Omental fat pad (tissue), 4 donors: ENCODE data around the gene TBC1D5. TPM values are rescaled to one million over a fixed set of nuclear protein-coding genes. Genes with fewer than 3 reads are reported as not detected.

Source experiments
- ATAC-seq: fragments of 150-250 bp; one replicate; pipeline ENCODE4 v1.9.1; 2016; ENCODE audit warnings: mild to moderate bottlenecking, moderate library complexity; ENCODE audit not compliant: low FRiP score
- DNase-seq: peaks from one replicate; pipeline ENCODE4 v3.0.0-alpha.2; 2019; ENCODE audit warnings: low spot score
- total RNA-seq, 4 donors: library from RNA; depleted of rRNA; stranded (reverse); fragments of >200 nt; gene quantifications; one replicate each; pipeline ENCODE4 v1.1.0, GENCODE V29; 2016
- TF ChIP-seq, protein P1 (sequence below), 3 donors: fragments of 450-650 bp; IDR thresholded peaks; one replicate each; pipeline ENCODE4 v1.5.1; 2016 to 2017; ENCODE audit warnings: antibody characterized with exemption in 3 of 3, mild to moderate bottlenecking in 3 of 3, moderate library complexity in 2 of 3

The TBC1D5 gene
- total RNA-seq, 4 donors from 2014 or later, result 56.8 to 92.5 (median 74.8) TPM

DNA sequence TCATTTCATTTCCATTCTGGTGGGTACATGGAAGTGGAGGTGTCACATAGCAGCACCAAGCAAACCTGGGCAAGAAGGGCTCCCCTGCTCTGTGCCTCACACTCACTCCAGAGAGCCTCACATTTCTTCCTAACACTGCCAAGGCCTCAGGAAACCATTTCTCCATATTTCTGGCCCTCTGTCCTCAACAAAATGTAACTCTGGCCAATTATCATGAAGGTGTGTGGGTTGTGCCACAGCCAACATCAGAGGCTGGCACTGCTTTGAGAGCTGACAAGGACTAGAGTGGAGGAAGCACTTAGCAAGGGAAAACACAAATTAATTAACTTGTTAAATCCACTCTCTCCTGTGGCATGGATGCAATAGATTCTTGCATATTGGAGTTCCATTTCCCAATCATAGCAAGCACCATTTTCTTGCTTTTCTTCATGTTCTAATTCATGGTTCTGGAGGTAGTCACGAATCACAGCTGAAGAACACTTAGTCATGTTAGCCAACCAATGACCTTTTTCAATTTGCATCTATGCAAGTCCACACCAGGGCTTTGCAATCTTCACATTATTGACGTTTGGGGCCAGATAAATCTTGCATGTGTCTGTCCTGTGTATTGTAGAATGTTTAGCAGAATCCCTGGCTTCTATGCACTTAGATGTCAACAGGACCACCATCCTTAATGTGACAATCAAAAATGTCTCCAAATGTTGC, 616.5 kb downstream of the TBC1D5 start:
- no peak for DNase-seq

DNA sequence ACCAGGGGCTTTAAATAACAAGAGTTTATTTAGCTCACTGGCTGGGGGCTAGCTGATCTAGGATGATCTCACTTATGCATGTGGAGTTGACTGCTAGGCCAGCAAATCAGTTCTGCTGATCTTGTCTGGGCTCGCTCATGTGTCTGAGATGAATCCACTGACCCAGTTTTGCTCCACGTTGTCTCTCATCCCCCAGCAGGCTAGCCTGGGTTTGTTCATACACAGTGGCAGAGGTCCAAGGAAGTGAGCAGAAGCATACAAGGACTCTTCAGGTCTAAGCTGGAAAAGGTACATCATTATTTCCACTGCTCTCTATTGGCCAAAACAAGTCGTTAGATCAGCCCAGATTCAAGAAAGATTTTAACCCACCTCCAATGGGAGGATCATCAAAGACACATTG, 619.7 kb downstream of the TBC1D5 start:
- DNase-seq, result no peak
- ATAC-seq, result no peak
- TF ChIP-seq, protein P1, sequence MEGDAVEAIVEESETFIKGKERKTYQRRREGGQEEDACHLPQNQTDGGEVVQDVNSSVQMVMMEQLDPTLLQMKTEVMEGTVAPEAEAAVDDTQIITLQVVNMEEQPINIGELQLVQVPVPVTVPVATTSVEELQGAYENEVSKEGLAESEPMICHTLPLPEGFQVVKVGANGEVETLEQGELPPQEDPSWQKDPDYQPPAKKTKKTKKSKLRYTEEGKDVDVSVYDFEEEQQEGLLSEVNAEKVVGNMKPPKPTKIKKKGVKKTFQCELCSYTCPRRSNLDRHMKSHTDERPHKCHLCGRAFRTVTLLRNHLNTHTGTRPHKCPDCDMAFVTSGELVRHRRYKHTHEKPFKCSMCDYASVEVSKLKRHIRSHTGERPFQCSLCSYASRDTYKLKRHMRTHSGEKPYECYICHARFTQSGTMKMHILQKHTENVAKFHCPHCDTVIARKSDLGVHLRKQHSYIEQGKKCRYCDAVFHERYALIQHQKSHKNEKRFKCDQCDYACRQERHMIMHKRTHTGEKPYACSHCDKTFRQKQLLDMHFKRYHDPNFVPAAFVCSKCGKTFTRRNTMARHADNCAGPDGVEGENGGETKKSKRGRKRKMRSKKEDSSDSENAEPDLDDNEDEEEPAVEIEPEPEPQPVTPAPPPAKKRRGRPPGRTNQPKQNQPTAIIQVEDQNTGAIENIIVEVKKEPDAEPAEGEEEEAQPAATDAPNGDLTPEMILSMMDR (IDR thresholded peaks at IDR 0.05), result no peak

More for the DNA sequence above, 616.5 kb downstream of the TBC1D5 start:
- ATAC-seq, result no peak
- TF ChIP-seq, protein P1 (IDR thresholded peaks at IDR 0.05), result no peak

DNA sequence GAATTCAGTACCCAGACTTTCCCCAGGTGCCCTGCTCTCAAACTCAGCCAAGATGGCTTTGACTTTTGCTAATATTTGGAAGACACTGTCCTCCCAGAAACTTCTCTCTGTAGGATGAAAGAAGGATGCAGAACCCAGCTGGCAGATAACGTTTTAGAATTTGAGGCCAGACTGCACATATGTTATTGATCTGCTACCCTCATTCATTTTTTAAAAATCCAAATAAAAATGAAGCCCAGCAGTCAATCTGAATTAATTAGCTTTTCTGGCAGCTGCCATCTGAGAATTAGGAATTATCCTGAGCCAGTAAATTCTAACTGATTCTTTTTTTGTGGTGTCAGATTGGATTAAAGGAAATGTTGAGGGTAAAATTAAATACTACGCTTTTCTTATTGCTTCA, 621.1 kb downstream of the TBC1D5 start:
- no peak for DNase-seq
- ATAC-seq, result no peak
- TF ChIP-seq, protein P1 (IDR thresholded peaks at IDR 0.05), result no peak

DNA sequence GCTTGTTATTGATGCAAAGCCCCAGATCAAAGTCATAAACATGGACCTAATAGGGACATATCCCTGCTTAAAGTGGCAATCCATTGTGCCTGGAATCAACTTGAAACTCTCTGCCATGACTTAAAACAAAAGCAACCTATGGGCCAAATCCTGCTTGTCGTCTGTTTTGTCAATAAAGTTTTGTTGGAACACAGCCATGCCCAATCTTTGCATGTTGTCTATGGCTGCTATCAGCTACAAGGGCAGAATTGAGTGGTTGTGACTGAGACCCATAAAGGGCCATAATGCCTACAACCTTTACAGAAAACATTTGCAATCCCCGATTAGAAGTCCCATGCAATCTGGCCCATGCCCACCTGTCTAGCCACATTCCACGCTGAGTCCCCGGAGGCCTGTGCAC, 622.3 kb downstream of the TBC1D5 start:
- TF ChIP-seq, protein P1 (IDR thresholded peaks at IDR 0.05), result no peak
- no peak for ATAC-seq

DNA sequence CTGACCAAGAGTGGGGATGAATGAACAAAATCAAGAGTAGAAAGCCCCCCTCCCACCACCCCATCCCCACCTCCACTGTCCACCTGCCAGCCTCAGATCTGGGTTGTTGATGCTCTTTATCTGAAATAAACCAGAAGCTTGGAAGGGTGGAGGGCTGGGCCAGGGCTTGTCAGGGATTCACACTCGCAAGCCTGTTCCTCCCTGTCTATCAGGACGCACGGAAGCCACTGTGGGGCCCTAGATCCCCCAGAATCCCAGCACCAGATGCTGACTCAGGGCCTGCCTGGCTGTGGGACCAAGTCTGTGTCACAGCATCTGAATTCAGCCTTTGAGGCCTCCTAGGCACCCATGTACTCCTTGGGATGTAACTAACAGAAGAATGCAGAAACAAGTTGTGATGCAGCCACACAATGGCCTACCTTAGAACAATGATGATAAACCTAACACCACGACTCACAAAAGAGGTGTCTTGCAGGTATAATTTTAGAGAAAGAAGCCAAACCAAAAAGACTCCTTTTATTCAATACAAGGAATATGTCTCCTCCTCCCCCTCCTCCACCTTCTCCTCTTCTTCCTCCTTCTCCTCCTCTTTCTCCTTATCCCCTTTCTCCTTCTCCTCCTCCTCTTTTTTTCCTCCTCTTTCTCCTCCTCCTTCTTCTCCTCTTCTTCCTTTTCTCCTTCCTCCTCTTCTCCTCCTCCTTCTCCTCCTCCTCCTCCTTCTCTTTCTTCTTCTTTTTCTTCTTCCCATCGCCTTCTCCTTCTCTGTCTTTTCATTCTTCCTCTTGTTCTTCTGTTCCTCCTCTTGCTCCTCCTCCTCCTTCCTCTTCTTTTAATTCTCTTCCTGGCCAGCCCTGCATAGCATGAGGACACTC, 623.0 kb downstream of the TBC1D5 start:
- no peak for ATAC-seq
- TF ChIP-seq, protein P1 (IDR thresholded peaks at IDR 0.05), result no peak
- DNase-seq, result no peak

More for the DNA sequence above, 622.3 kb downstream of the TBC1D5 start:
- no peak for DNase-seq

DNA sequence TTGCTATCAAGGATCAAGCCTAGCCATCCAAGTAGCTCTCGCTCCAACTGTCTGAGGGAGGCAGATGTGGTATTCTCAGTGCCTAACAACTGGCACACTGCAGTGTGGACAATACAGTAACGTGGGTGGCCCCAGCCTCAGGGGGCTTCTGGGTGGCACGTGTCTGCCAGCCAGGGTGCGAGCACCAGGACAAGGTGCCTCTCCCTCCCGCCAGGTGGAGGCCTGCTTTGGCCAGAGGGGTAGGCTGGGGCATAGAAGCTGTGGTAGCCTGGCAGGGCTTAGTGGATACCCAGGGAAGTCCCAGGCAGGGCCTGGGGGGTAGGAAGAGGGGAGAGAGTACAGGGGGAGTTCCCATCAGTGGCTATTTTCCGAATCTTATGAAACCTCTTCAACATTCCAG, 623.7 kb downstream of the TBC1D5 start:
- ATAC-seq, result no peak
- TF ChIP-seq, protein P1 (IDR thresholded peaks at IDR 0.05), result no peak
- no peak for DNase-seq
